Kasumi-1 (cell line): ENCODE measurements around the gene PRSS23.
"Not testable (repeated sequence)": the region's sequence is repeated elsewhere in the genome, so short reads cannot be mapped to it uniquely, and the experiment has no call there.

ENCODE experiments used
- DNase-seq, 2 experiments: peaks; one replicate each; lab custom pipeline; 2025; lab: John Stamatoyannopoulos, UW

PRSS23 gene, protein sequence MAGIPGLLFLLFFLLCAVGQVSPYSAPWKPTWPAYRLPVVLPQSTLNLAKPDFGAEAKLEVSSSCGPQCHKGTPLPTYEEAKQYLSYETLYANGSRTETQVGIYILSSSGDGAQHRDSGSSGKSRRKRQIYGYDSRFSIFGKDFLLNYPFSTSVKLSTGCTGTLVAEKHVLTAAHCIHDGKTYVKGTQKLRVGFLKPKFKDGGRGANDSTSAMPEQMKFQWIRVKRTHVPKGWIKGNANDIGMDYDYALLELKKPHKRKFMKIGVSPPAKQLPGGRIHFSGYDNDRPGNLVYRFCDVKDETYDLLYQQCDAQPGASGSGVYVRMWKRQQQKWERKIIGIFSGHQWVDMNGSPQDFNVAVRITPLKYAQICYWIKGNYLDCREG

GRCh38 chr11:86800076-86800959 lies at the start of gene PRSS23:
PRSS23 (plus strand) TSS chr11:86800542; CDS start chr11:86807644, 7,102 bp downstream.
- no peak for DNase-seq

GRCh38 chr11:86753459-86753858 lies 46.9 kb upstream of the PRSS23 start:
- DNase-seq, result no peak

GRCh38 chr11:86755146-86755545 lies 45.2 kb upstream of the PRSS23 start:
- no peak for DNase-seq

- no peak for DNase-seq
These were observed 42.2 kb upstream of the PRSS23 start for GRCh38 chr11:86758171-86758570.

GRCh38 chr11:86760577-86760976 lies 39.8 kb upstream of the PRSS23 start:
- DNase-seq, result no peak

GRCh38 chr11:86761978-86762377 lies 38.4 kb upstream of the PRSS23 start:
- DNase-seq, result no peak

- no peak for DNase-seq
These were observed 35.1 kb upstream of the PRSS23 start for GRCh38 chr11:86765203-86765602.

DNA sequence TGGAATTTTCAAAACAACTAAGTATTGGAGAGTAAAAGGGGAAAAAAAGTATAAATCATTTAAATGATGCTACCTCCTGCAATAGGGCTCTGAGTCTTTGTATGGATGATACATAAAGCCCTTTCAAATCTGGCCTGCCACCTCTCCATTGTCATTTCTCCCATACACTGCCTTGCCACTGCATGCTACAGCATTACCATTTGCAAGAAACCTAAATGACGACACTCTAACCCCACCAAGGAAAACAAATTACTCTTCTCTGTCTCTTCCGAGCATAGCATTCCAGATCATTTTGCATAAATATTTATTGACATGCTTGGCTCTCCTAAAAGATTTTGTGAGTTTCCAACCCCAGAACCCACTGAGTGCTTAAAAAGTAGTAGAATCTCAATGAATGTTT lies 34.5 kb upstream of the PRSS23 start:
- no peak for DNase-seq

DNA sequence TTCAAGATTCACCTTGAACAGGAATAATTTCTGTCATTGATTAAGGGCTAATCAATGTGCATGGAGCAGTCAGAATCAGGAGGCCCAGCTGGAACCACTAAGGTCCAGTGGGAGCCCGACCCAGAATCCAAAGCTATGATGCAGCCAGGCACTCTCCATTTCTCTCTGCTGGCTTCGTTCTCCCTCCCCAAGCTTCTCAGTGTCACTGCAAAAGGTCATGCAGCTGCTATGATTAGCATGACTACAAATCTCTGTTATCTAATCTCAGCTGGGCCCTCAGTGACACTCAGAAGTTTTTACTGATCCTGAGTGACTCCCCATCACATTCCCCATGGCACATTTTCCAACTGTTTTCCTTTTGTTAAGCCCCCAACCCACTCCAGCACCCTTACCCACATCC lies 31.1 kb upstream of the PRSS23 start:
- no peak for DNase-seq

GRCh38 chr11:86770473-86771027 lies 29.8 kb upstream of the PRSS23 start:
- DNase-seq, result not testable (repeated sequence)

DNA sequence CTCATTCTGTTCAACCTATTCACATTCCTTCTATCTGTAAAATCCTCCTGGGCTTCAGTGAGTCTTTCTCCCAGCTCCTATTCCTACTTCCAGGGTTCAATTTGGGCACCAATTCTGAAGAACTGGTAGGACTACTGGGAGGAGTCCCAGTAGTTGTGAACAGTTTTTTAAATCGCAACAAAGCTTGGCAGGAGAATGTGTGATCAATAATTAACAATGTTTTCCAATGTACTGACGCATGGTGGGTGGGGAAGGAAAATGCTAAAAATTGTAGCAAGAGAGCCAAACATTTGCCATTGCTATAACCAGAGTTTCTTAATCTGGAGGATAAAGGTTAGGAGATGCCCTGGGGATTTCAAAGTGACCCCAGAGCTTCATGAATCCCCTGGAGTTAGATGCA lies 27.3 kb upstream of the PRSS23 start:
- no peak for DNase-seq

GRCh38 chr11:86773513-86774252 lies 26.7 kb upstream of the PRSS23 start:
- DNase-seq, result no peak

GRCh38 chr11:86774417-86774816 lies 25.9 kb upstream of the PRSS23 start:
- no peak for DNase-seq

- DNase-seq, result no peak
These were observed 25.0 kb upstream of the PRSS23 start for GRCh38 chr11:86775361-86775760.

DNA sequence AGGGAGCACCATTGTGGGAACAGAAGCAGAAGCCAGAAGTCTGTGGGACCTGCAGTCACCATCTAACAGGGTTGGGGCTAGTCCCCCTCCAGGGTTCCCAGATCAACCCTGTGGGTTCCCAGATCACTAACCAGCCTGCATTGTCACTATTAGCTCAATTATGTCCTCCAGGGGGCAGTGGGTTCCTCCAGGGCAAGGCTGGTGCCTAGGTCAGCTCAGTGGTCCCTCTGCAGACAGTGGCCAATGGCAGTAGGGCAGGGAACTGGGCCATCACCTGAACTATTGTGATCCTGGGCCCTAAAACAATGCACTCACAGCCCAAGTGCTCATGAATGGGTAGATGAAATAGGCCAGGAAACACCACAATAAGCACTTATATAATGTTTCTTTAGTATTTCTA lies 18.8 kb upstream of the PRSS23 start:
- DNase-seq, result no peak

DNA sequence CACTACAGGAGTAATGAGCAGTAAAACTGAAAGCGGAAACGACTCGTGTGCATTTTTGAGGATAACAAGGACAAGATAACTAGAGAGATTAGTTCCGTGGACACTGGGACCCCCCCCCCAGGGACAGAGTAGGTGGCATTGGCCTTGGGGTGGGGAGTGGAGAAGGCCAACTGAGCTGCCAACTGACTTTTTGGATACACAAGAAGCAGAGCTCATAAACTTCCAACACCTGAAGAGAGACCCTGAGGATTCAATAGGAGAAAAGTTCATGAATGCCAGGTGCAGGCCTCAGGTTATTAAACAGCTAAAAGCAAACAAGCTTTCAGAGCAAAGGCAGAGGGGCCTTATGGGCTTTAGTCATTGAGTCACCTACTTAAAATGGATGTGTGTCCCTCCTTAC lies 17.6 kb upstream of the PRSS23 start:
- no peak for DNase-seq

- DNase-seq, result no peak
These were observed 16.7 kb upstream of the PRSS23 start for GRCh38 chr11:86783661-86784060.

DNA sequence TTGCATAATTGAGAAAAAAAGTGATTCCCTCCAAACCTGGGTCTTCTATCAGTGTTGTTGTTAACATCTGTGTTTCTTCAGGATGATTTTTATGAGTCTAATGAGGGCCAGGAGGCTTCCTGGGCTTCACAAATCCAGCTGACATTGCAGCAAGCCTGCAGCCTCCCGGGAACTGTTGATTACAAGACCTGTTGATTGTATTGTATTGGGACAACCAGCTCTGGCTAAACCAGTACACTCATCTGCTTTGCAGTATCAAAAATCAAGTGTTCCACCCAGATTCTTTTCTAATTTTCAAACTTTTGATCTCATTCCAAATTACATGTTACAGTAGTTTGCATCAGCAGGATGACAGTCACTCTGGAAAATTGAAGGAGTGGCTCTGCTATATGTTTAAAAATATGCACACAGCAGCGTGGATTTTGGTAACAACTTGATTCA lies 16.1 kb upstream of the PRSS23 start:
- DNase-seq, result no peak

- no peak for DNase-seq
These were observed 14.8 kb upstream of the PRSS23 start for GRCh38 chr11:86785576-86785975.

- peak; percentile 12 to 28 for DNase-seq
These were observed 13.3 kb upstream of the PRSS23 start for GRCh38 chr11:86787018-86787536.

- no peak for DNase-seq
These were observed 12.7 kb upstream of the PRSS23 start for GRCh38 chr11:86787656-86788055.
